Endothelial cell of umbilical vein (primary cell): ENCODE results near the gene FOXO1. TPM values are rescaled to one million over a fixed set of nuclear protein-coding genes. Genes with fewer than 3 reads are reported as not detected.

Source experiments
- BruUV-seq: library from RNA; stranded (reverse); fragments of 400-500 nt; replicated peaks from 2 replicates; lab custom pipeline; 2021; lab: Mats Ljungman, UMichigan
- CTCF ChIA-PET: fragments of 300-600, 350-600 bp; sonication (Branson Sonifier 250); formaldehyde crosslinking; loops from one replicate; lab custom pipeline; 2021; ENCODE audit warnings: antibody characterized with exemption, inconsistent platforms; lab: Charles Lee
- POLR2A ChIA-PET: fragments of 300-600, 350-600 bp; sonication (Branson Sonifier 250); formaldehyde crosslinking; loops from one replicate; lab custom pipeline; 2021; ENCODE audit warnings: antibody characterized with exemption, inconsistent platforms; lab: Charles Lee
- DNase-seq: peaks from one replicate; pipeline ENCODE4 v3.0.0-alpha.2; 2011; ENCODE audit warnings: low read depth, low spot score
- FAIRE-seq: peaks from 2 replicates; lab custom pipeline; 2011; peaks lifted over from hg19 to GRCh38; lab: Jason Lieb, UNC
- H2AFZ ChIP-seq: 2 replicates; pipeline ENCODE4 v1.6.0; 2012; ENCODE audit warnings: low read depth, low read length, control low read depth, inconsistent platforms
- H3K27ac ChIP-seq: 2 replicates; pipeline ENCODE4 v1.5.1; 2011; ENCODE audit warnings: low read depth, mild to moderate bottlenecking, control low read depth, low read length, moderate library complexity; ENCODE audit not compliant: insufficient read depth
- H3K27me3 ChIP-seq, 2 experiments: 2 replicates each; pipeline versions ENCODE4 v1.6.0 to v1.6.1; 2011; ENCODE audit warnings: low read length in 2 of 2, mixed read lengths in 1 of 2; ENCODE audit not compliant: control insufficient read depth in 2 of 2, insufficient read depth in 2 of 2
- H3K36me3 ChIP-seq, 2 experiments: 2 replicates in 1 of 2; 3 replicates in 1 of 2; pipeline ENCODE4 v1.5.1; 2011; ENCODE audit warnings: low read length in 2 of 2, mild to moderate bottlenecking in 1 of 2, moderate library complexity in 1 of 2; ENCODE audit not compliant: control insufficient read depth in 2 of 2, insufficient read depth in 2 of 2; ENCODE audit errors: extremely low read depth in 1 of 2
- H3K4me1 ChIP-seq: 3 replicates; pipeline ENCODE4 v1.5.1; 2011; ENCODE audit warnings: mild to moderate bottlenecking, low read length; ENCODE audit not compliant: control insufficient read depth, insufficient read depth; ENCODE audit errors: extremely low read depth
- H3K4me2 ChIP-seq: 2 replicates; pipeline ENCODE4 v1.6.1; 2011; ENCODE audit warnings: low read length, control low read depth, mixed read lengths; ENCODE audit not compliant: insufficient read depth
- H3K4me3 ChIP-seq, 3 experiments: fragments of 200-600 bp in 1 of 3; sonication (generic), shearing (Covaris generic) in 1 of 3; replicated peaks in 1 of 3; 2 replicates each; pipeline ENCODE4 v1.5.1; 2011 to 2016; ENCODE audit warnings: control low read depth in 3 of 3, low read length in 3 of 3, mild to moderate bottlenecking in 2 of 3, inconsistent platforms in 1 of 3, low read depth in 1 of 3, moderate library complexity in 1 of 3; ENCODE audit not compliant: insufficient read depth in 1 of 3
- H3K79me2 ChIP-seq: 2 replicates; pipeline ENCODE4 v1.6.0; 2012; ENCODE audit warnings: low read length, inconsistent platforms; ENCODE audit not compliant: control insufficient read depth, insufficient read depth
- H3K9ac ChIP-seq: replicated peaks from 2 replicates; pipeline ENCODE3; 2011; ENCODE audit warnings: low read length, control low read depth; ENCODE audit not compliant: insufficient read depth; ENCODE audit errors: extremely low read depth
- H3K9me1 ChIP-seq: replicated peaks from 3 replicates; pipeline ENCODE4 v1.6.0; 2011; ENCODE audit warnings: mild to moderate bottlenecking, low read length; ENCODE audit not compliant: control insufficient read depth, insufficient read depth; ENCODE audit errors: extremely low read depth
- H3K9me3 ChIP-seq: replicated peaks from 2 replicates; pipeline ENCODE4 v1.5.1; 2012; ENCODE audit warnings: low read length, inconsistent platforms; ENCODE audit not compliant: control insufficient read depth, insufficient read depth
- H4K20me1 ChIP-seq: replicated peaks from 2 replicates; pipeline ENCODE3; 2011; ENCODE audit warnings: mild to moderate bottlenecking, low read length; ENCODE audit not compliant: control insufficient read depth, insufficient read depth; ENCODE audit errors: extremely low read depth
- CTCF ChIP-seq, 2 donors: IDR thresholded peaks; 1 replicate in 1 of 2; 2 replicates in 1 of 2; pipeline ENCODE4 v1.5.1; 2011; ENCODE audit warnings: low read length in 2 of 2, mild to moderate bottlenecking in 2 of 2, moderate library complexity in 2 of 2, control low read depth in 1 of 2, inconsistent platforms in 1 of 2, low read depth in 1 of 2; ENCODE audit not compliant: insufficient read depth in 1 of 2; ENCODE audit errors: extremely low read depth in 1 of 2
- EZH2 ChIP-seq: IDR thresholded peaks from 2 replicates; pipeline ENCODE4 v1.6.1; 2012; ENCODE audit warnings: borderline replicate concordance, low read depth, mild to moderate bottlenecking, moderate library complexity, low read length, inconsistent platforms; ENCODE audit not compliant: severe bottlenecking
- FOS ChIP-seq: IDR thresholded peaks from 2 replicates; pipeline ENCODE4 v1.6.1; 2011; ENCODE audit warnings: mild to moderate bottlenecking, low read length, moderate library complexity, borderline replicate concordance; ENCODE audit not compliant: insufficient read depth
- GATA2 ChIP-seq: IDR thresholded peaks from 2 replicates; pipeline ENCODE4 v1.7.0; 2011; ENCODE audit warnings: low read depth, mild to moderate bottlenecking, moderate library complexity, mixed read lengths, low read length; ENCODE audit not compliant: insufficient read length, insufficient read depth
- JUN ChIP-seq: IDR thresholded peaks from 2 replicates; pipeline ENCODE4 v1.6.1; 2011; ENCODE audit warnings: borderline replicate concordance, low read depth; ENCODE audit not compliant: insufficient read length, insufficient read depth
- MAX ChIP-seq: IDR thresholded peaks from 2 replicates; pipeline ENCODE4 v1.6.1; 2011; ENCODE audit not compliant: insufficient read depth, insufficient read length
- MYC ChIP-seq: IDR thresholded peaks from one replicate; pipeline ENCODE4 v1.6.1; 2011; ENCODE audit warnings: mild to moderate bottlenecking, low read depth, low read length
- POLR2A ChIP-seq: IDR thresholded peaks from 2 replicates; pipeline ENCODE4 v1.6.1; 2012; ENCODE audit warnings: low read depth, mild to moderate bottlenecking, control low read depth, low read length
- POLR2AphosphoS5 ChIP-seq: IDR thresholded peaks from 2 replicates; pipeline ENCODE4 v1.6.1; 2012; ENCODE audit warnings: low read depth, mild to moderate bottlenecking, control low read depth, low read length, moderate library complexity; ENCODE audit not compliant: insufficient read depth
- dilution Hi-C: fragments of 300-500 bp; cut with MboI; formaldehyde crosslinking; loops from one replicate; pipeline ENCODE4 v1.15.0; 2019; ENCODE audit warnings: low sequenced_read_pairs; ENCODE audit not compliant: extremely low pct_ligation_motif_present
- intact Hi-C: fragments of 100-400 bp; cut with micrococcal nuclease; formaldehyde crosslinking; loops from one replicate; pipeline ENCODE4 v1.10.0; 2022
- polyA plus RNA-seq, 4 experiments: library from polyadenylated mRNA; depleted of rRNA in 3 of 4; stranded (reverse) in 3 of 4; unstranded in 1 of 4; fragments of >200 nt; gene quantifications; 2 replicates each; pipeline versions ENCODE4 v1.2.1 to v1.2.3, GENCODE V29; 2011 to 2012; ENCODE audit warnings: missing spikeins in 1 of 4
- total RNA-seq: library from RNA; stranded (reverse); gene quantifications from 2 replicates; pipeline ENCODE4 v1.2.3, GENCODE V29; 2021

Gene FOXO1
- total and polyA plus RNA-seq, 2 donors (not counting 3 experiments of a cell fraction or from before 2014, with no cell fraction given), result 44.7 to 48.5 TPM

GRCh38 chr13:40527914-40528313 lies 138.5 kb downstream of the FOXO1 start:
- dilution Hi-C loops, result no loop called here

More at GRCh38 chr13:40527914-40528313, 138.5 kb downstream of the FOXO1 start:
- ChIA-PET CTCF (interaction anchor here (1.0 kb wide), 1 partner anchor 15 kb away, joined by 3 read pairs; no protein-coding TSS in a partner anchor), POLR2A (no interaction called here)
- intact Hi-C loops, result no loop called here
- Histone ChIP-seq H3K4me3 (no peak overlapping the region), H3K79me2 (no peaks in the 10 kb centered on the region), H3K4me2 (no peak overlapping the region), H4K20me1 (no peaks in the 10 kb centered on the region), H3K9me3 (no peaks in the 10 kb centered on the region), H3K9me1 (no peaks in the 10 kb centered on the region), H3K27me3 (no peaks in the 10 kb centered on the region), H2AFZ (no peak overlapping the region), H3K4me1 (no peaks in the 10 kb centered on the region), H3K27ac (no peak overlapping the region), H3K36me3 (no peaks in the 10 kb centered on the region), H3K9ac (no peak overlapping the region)
- BruUV-seq, result no TSS peak
- FAIRE-seq, result no peak
- TF ChIP-seq MYC (no peak), POLR2A (no peak), MAX (no peak), FOS (no peak), POLR2AphosphoS5 (no peak), JUN (no peak), EZH2 (no peak), CTCF (IDR thresholded peaks at IDR 0.05; ENCODE audit: extremely low read depth in 1 of 2, insufficient read depth in 1 of 2, low read depth in 1 of 2, low read length in 2 of 2) (no peak), GATA2 (no peak)
- no peak for DNase-seq
